ENCODE measurements around the gene RFXAP.
"Not testable (repeated sequence)": the region's sequence is repeated elsewhere in the genome, so short reads cannot be mapped to it uniquely, and the experiment has no call there.

Gene RFXAP

GRCh38 chr13:36818804-36819738, at the start of gene RFXAP:
Gene RFXAP (plus strand): TSS chr13:36819222. CDS start chr13:36819358, 136 bp downstream.
- DNase-seq (ENCODE audit: low read depth) = peak; percentile 88

GRCh38 chr13:36769545-36769944, 49.5 kb upstream of the RFXAP start:
- no peak for DNase-seq (ENCODE audit: low read depth)

- no peak for DNase-seq (ENCODE audit: low read depth)
Observed at GRCh38 chr13:36770741-36771140, 48.3 kb upstream of the RFXAP start.

GRCh38 chr13:36772853-36773252, 46.2 kb upstream of the RFXAP start:
- no peak for DNase-seq (ENCODE audit: low read depth)

- DNase-seq (ENCODE audit: low read depth) = no peak
Observed at GRCh38 chr13:36774931-36775330, 44.1 kb upstream of the RFXAP start.

GRCh38 chr13:36776175-36776574, 42.8 kb upstream of the RFXAP start:
- DNase-seq (ENCODE audit: low read depth) = no peak

GRCh38 chr13:36778083-36778671, 40.8 kb upstream of the RFXAP start:
- no peak for DNase-seq (ENCODE audit: low read depth)

GRCh38 chr13:36783890-36784289, 35.1 kb upstream of the RFXAP start:
- DNase-seq (ENCODE audit: low read depth) = no peak

GRCh38 chr13:36786175-36786574, 32.8 kb upstream of the RFXAP start:
- not testable (repeated sequence) for DNase-seq (ENCODE audit: low read depth)

- no peak for DNase-seq (ENCODE audit: low read depth)
Observed at GRCh38 chr13:36787181-36787580, 31.8 kb upstream of the RFXAP start.

- no peak for DNase-seq (ENCODE audit: low read depth)
Observed at GRCh38 chr13:36788276-36788675, 30.7 kb upstream of the RFXAP start.

GRCh38 chr13:36789061-36789460, 30.0 kb upstream of the RFXAP start:
- no peak for DNase-seq (ENCODE audit: low read depth)

- DNase-seq (ENCODE audit: low read depth) = no peak
Observed at GRCh38 chr13:36789730-36790129, 29.3 kb upstream of the RFXAP start.

GRCh38 chr13:36794706-36795105, 24.3 kb upstream of the RFXAP start:
- no peak for DNase-seq (ENCODE audit: low read depth)

- no peak for DNase-seq (ENCODE audit: low read depth)
Observed at GRCh38 chr13:36795463-36795862, 23.6 kb upstream of the RFXAP start.

GRCh38 chr13:36796052-36796451, 23.0 kb upstream of the RFXAP start:
- DNase-seq (ENCODE audit: low read depth) = no peak

- DNase-seq (ENCODE audit: low read depth) = no peak
Observed at GRCh38 chr13:36801035-36801434, 18.0 kb upstream of the RFXAP start.

GRCh38 chr13:36804588-36804987, 14.4 kb upstream of the RFXAP start:
- no peak for DNase-seq (ENCODE audit: low read depth)

GRCh38 chr13:36806102-36806501, 12.9 kb upstream of the RFXAP start:
- DNase-seq (ENCODE audit: low read depth) = no peak

GRCh38 chr13:36807616-36808015, 11.4 kb upstream of the RFXAP start:
- no peak for DNase-seq (ENCODE audit: low read depth)

- no peak for DNase-seq (ENCODE audit: low read depth)
Observed at GRCh38 chr13:36813225-36813624, 5.8 kb upstream of the RFXAP start.

GRCh38 chr13:36814465-36814864, 4.6 kb upstream of the RFXAP start:
- no peak for DNase-seq (ENCODE audit: low read depth)

- DNase-seq (ENCODE audit: low read depth) = no peak
Observed at GRCh38 chr13:36815062-36815461, 4.0 kb upstream of the RFXAP start.

Measured in stimulated activated CD4-positive, alpha-beta T cell treated with anti-CD3 and anti-CD28 coated beads, Interleukin-2, amount 100 ng/mL, for 4 hours (primary cell).